GM19468 (cell line): ENCODE measurements around the gene HILPDA.

ENCODE experiments used
- ATAC-seq: cut with Tn5 transposase; IDR thresholded peaks from one replicate; pipeline ENCODE4 v1.9.1; 2021; ENCODE audit warnings: mild to moderate bottlenecking, moderate library complexity, moderate number of reproducible peaks; ENCODE audit not compliant: unreplicated experiment; ENCODE audit errors: extremely low read depth

HILPDA gene

GRCh38 chr7:128455543-128456254 is at the start of gene HILPDA:
Gene HILPDA (plus strand): TSS chr7:128455878. CDS start chr7:128457269, 1,391 bp downstream.
- ATAC-seq, result peak; percentile 81

GRCh38 chr7:128406314-128407232 is 49.1 kb upstream of the HILPDA start:
- ATAC-seq, result no peak

GRCh38 chr7:128407233-128407589 is 48.5 kb upstream of the HILPDA start:
- ATAC-seq, result no peak

- ATAC-seq, result no peak
These were observed 47.6 kb upstream of the HILPDA start for GRCh38 chr7:128407751-128408708.

- no peak for ATAC-seq
These were observed 46.7 kb upstream of the HILPDA start for GRCh38 chr7:128408709-128409595.

- ATAC-seq, result peak; percentile 74
These were observed 45.9 kb upstream of the HILPDA start, which contains the start of gene IMPDH1 for GRCh38 chr7:128409596-128410450. Gene IMPDH1 (minus strand): TSS chr7:128409982. CDS start chr7:128409901, 81 bp downstream.

GRCh38 chr7:128410451-128410753 is 45.3 kb upstream of the HILPDA start:
- no peak for ATAC-seq

GRCh38 chr7:128415217-128415785 is 40.4 kb upstream of the HILPDA start:
- ATAC-seq, result no peak

GRCh38 chr7:128417071-128417470 is 38.6 kb upstream of the HILPDA start:
- ATAC-seq, result no peak

- ATAC-seq, result no peak
These were observed 36.4 kb upstream of the HILPDA start for GRCh38 chr7:128419257-128419656.

- no peak for ATAC-seq
These were observed 34.9 kb upstream of the HILPDA start for GRCh38 chr7:128420773-128421172.

- no peak for ATAC-seq
These were observed 34.3 kb upstream of the HILPDA start for GRCh38 chr7:128421384-128421783.

GRCh38 chr7:128422037-128422436 is 33.6 kb upstream of the HILPDA start:
- ATAC-seq, result no peak

- no peak for ATAC-seq
These were observed 32.8 kb upstream of the HILPDA start for GRCh38 chr7:128422842-128423241.

- ATAC-seq, result no peak
These were observed 30.9 kb upstream of the HILPDA start for GRCh38 chr7:128424686-128425275.

GRCh38 chr7:128425850-128426249 is 29.8 kb upstream of the HILPDA start:
- ATAC-seq, result no peak

GRCh38 chr7:128427289-128427891 is 28.3 kb upstream of the HILPDA start:
- ATAC-seq, result no peak
